HG03378 (cell line): Measurements from ENCODE around the gene EPB42.

Experiments
- ATAC-seq: cut with Tn5 transposase; IDR thresholded peaks from one replicate; pipeline ENCODE4 v1.9.1; 2021; ENCODE audit warnings: mild to moderate bottlenecking, moderate library complexity; ENCODE audit not compliant: unreplicated experiment

The EPB42 gene

DNA sequence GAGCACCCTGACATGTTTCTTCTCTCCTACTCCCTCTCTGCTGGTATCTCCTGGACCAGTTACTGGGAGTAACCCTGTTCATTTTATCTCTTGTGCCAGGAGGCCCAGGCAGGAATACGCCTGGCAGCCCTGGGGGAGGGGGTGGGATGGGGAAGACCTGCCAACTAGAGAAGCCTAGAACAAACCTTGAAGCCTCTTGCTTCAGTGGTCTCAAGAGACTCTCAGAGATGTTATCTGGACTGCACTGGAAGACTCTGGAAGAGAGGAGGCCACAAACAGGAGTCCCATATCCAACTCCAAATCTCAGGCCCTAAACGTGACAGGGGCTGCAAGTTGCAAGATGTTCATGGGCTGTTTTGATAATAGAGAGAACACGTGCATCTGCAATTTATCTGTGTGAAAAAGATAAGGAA is at the start of gene EPB42:
Gene EPB42, minus strand, starts transcription at position 28 of the 413 bp plus-strand sequence. CDS start 193 bp downstream, outside the sequence.
- ATAC-seq, result no peak

DNA sequence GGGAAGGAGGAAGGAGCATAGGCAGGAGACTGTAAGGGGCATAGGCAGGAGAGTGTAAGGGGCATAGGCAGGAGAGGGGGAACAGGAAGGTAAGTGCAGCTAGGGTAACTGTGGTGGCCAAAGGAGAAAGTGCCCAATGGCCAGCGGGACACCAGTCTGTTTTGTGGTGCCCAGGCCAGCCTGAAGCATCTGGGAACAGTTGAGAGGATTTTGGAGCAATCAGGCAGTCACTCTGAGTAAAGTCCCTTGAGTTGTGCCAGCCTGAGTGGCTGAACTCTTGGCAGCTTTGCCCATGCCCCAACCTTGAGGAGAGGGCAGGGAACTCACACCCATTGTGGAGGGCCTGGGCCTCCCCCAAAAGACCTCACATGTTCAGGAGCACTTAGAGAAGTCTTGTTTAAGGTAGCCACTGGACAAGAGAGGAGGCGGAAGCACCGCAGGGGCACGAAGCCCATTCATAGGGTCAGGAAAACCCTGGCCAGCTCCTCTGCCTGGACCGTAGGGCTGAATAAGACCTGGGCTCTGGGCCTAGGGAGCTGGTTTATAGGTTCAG is 49.4 kb upstream of the EPB42 start:
- ATAC-seq, result no peak

DNA sequence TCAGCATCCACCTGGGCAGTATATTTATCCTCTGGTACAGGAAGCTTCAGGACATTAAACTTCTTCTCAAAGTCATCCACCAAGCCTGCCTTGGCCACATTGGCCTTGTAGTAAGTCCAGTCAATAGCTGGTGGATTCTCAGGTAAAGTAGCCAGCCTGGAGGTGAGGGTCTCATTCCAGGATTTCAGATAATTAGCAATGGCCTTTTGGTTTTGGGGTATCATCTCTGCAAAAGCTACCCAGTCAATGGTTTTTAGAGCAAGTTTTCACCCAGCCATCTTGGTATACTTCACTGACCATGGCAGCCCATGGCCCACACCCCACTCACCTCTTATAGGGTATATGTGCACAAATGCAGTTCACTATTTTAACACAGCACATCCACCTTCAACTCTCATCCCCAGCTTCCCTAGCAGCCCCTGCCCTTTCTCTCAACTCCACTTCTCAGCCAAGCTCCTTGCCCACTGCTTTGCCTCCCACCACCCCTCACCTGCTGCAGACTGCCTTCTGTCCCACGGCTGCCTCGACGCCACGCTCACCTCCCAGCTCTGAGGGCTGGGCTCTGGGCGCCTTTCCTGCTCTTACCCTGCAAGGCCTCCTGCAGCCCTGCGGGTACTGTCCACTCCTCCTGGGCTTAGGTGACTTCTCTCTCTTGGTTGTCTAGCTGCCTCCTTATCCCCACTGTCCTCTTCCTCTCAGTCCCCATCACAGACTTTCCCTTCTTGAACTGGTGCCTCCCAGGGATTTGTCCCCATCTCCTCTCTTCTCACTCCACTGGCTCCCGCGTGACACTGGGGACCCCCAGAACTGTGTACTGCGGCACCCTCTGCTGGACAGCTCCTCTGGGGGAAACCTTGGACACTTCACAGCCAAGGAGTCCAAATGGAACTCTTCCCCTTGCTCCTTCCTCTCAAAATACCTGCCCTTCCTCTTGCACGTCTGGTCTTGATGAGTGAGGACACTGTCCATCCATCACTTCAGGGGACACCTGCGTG is 47.6 kb upstream of the EPB42 start:
- ATAC-seq, result no peak

DNA sequence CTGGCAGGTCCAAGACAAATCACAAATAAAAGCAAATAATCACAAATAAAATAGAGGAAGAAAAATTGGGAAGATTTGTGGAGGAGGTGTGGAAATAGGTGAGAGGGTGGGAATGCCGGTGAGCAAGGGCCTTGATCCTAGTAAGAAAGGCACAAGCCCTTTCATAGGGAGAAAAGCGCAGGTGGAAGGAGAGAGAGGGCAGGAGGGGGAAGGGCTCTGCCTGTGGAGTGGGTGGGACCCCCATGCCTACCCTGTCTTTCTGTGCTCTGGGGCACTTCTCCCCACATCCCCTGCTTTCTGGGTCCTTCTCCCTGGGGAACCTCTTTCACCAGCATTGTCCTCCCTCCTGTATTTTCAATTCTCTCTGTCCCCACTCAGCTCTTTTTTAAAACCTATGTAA is 46.6 kb upstream of the EPB42 start:
- ATAC-seq, result no peak

DNA sequence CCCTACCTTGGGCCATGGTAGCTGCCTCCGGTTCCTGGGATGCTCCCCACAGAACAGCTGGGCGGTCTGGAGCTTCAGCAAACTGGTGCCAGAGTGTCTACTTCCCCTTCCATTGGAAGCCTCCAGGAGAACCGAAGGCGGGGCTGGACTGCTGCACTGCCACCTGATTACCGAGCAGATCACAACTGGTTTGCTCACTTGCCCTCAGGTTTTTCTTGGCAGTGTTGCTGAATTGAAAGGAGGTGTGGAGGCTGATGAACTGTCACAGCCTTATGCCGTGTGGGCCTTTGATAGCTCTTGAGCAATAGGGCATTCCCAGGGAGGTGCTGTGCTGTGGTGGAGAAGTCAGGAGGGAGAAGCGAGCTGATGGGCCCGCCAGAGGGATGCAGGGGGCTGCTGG is 46.0 kb upstream of the EPB42 start, which contains the start of gene TGM5:
Gene TGM5, minus strand, starts transcription at position 95 of the 400 bp plus-strand sequence. Its CDS starts 79 bp downstream, at position 16.
- ATAC-seq, result no peak

DNA sequence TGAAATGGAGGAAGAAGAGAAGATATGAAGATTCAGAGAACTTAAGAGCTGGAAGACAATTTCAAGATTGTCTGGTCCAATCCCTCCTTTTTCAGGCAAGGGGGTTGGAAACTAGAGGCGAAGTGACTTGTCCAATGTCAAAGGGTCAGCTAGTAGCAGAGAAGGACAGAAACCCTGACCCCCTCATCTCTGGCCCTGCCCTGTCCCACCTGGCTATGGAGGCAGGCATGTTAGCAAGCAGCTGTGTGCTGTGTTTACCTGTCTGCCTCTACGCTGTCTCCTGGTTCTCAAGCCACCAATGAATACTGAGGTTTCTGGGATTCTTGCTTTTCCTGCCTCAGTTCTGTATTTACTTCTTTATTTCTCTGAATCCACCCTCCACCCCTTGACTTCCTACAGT is 45.6 kb upstream of the EPB42 start:
- ATAC-seq, result no peak

DNA sequence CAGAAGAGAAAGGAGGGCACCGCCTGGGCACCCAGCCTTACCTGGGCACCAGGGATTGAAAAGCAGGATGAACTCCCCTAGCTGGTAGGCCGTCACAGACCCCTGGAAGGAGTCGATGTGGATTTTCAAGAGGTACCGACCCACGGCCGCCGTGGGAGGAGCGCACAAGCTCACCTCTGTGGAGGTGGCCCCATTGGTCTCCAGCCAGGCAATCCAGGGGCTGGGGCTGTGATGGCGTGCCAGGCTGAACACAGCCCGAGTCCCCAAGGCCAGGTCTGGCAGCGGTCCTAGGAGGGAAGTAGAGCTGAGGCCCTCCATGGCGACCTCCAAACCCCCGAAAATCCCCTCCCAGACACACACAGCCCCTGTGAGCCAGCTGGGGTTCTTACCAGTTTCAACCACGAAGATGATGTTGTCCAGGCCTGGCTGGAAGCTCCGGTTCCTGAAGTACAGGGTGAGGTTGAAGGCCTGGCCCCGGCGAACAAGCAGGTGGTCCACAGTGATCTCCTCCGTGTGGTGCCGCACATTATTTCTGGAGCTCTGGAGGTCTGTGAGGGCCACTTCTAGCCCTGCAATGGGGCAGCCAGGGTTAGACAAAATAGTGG is 39.3 kb upstream of the EPB42 start:
- ATAC-seq, result no peak

DNA sequence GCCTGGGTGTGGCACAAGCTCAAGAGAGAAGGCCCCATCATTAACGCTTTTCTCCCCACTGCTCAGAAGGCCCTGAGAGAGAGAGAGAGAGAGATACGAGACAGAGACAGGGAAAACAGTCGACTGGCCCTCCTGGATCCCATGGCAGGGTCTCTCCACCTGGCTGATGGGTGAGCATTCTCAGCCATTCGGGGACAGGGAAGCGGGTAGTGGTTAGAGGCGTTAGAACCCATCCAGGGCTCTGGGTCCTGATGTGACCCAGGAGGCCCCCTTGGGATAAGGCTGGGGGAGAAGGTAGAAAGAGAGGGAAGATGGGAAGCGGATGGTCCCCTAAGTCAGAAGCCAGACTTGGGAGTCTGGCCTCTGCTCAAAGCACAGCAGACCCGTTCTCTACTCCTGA is 38.0 kb upstream of the EPB42 start:
- ATAC-seq, result no peak

DNA sequence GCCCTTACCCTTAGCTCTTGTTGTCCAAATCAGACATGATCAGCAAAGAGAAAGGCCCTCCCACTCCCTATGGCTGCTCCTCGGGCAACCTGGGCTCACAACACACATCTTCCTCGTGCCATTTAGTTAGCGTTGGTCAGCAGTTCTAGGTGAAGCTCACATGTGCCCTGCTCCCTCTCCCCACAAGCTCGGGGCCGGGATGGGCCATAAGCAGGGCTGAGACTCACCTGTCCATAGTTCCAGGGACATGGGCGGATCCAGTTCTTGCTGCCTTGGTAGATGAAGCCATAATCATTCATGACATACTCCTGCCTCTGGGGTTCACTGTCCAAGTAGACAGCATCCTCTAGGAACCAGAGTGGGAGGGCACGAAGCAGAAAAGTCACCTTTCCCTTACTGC is 35.5 kb upstream of the EPB42 start:
- no peak for ATAC-seq

DNA sequence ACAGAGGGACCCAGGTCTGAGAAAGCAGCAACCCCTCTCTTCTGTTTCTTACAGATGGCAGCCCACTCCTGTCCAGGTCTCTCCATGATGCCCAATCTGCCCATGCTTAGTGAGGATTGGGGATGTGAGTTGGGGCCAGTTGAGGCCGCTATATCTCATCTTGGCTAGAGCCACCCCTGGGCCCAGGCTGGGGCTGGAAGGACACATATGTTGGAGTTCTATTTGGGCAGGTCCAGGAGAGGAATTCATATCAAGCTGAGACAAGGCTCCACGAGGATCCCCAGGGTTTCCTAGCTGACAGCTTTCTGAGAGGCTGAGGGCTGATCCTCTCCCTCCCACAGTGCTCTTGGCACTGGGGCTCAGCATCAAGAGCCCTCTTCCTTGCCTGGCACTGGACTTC is 34.6 kb upstream of the EPB42 start:
- ATAC-seq, result no peak

DNA sequence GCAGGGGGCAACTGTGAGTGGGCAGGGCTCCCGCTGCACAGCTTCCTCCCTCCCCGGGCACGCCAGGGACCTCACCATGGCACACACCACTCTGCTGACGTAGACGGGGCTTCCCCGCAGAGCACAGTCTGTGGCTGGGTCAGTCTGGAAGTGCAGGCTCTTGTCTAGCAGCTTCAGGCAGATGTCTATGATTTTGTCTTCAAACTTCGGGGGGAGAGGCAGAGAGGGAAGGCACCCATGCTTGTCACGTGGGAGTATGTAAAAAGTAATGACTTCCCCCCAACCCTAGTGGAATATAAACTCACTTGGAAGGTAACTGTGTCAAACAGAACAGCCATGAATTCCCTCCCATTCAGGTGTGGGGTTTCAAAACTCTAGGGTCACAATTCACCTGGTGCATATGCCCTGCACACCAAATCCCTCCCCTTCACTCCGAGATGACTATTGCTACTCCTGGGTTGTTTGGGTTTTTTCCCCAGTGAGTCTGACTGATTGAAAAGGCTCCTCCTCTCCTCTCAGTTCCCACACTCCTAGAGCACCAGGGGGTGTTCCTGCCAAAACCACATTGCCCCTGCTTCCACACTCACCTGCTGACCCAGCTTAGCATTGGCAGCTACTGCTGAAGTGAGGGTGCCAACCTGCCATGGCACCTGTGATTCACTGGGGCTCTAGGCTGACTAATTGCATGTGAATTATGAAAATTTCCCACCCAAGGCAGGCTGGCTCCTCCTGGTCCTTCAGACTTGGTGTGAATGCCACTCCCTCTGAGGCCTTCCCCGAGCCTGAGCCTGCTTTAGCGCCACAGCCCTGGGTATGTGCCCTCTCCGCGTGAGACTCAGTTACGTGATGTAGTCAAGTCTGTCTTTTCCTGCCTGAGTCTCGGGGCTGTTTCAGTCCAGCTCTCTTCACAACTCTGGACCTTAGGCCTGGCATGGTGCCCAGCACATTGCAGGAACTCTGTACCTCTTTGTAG is 32.9 kb upstream of the EPB42 start:
- no peak for ATAC-seq

DNA sequence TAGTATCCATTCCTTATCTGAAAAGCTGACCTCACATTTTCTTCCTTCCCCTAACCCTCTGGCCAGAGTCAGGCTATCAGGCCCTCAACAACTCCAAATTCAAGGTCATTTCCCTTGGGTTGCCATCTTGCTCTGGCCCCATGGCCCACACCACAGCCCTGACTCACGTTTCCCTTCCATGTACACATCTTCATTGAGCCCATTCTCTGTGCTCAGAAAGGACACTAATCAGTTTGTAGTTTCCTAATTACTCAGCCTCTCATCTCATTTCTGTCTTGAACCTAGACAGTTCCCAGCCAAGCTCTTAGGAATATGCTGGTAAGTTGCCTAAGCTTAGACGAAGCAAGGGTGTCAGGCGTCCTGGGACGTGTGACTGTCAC is 31.0 kb upstream of the EPB42 start:
- ATAC-seq, result no peak

DNA sequence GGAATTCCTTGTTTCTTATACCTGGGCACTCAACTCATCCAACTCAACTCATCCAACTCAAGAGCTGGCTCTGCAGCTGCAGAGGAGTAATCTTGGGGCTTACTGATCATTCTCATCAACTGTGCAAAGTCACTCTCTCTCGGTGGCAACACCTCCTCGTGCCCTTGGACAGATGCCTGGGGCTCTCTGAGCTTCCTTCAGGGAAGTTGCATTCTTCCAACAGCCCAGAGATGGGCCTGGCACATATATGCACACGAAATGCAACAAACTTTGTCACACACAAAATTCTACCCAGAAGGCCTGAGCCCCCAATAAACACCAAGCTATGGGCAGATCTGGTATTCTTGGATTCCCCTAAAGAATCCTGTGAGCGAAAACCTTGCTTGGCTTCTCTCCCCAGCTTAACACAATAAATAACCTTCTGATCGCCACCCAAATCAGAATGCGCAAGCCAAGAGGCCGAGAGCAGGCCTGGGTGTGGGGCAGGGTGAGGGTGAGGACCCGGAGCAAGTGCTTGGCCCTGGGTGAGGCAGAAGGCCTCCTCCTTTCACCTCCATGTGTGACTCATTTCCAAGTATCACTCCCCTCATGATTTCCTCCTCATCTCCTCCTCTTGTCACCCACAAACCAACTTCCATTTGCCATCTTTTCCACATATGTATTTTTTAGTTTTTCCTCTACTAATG is 30.5 kb upstream of the EPB42 start:
- ATAC-seq, result no peak

DNA sequence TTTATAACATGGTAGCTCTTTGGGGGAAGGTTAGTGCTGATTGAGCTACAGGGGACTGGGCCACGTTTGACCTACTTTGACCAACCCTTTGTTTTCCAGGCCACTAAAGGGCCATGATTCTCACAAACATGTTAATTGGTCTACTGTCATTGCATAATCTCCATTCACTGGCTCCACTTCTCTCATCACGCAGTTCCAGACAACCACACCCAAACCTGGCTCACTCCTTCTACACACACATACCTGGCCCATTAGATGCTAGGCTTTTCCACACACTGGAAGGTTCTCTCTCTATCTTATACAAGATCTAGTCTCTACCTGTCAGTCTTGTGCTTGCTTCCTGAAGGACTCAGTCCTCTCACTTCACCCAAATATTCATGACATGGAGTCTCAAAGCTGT is 30.0 kb upstream of the EPB42 start:
- ATAC-seq, result no peak

DNA sequence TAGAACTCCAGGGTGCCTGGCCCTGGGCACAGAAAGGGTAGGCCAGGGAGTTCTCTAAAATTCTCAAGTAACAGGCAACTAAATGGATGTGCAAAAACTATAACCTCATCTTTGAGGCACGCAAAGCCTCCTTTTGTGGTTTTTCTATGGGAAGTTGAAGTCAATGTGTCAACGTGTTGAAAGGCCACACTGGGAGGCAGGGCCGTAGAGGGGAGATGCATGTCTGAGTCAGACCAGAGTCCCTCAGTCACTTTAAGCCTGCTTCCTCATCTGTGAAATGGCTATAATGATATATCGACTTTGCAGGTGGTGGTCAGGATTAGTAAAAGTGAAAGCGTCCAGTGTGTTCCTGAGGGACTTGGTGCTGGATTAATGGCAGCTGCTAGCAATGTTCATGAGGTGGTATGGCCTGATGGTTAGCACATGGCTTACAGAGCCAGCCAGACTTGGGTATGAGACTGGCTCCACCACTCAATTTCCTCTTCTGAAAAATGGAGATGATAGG is 28.9 kb upstream of the EPB42 start:
- ATAC-seq, result no peak

DNA sequence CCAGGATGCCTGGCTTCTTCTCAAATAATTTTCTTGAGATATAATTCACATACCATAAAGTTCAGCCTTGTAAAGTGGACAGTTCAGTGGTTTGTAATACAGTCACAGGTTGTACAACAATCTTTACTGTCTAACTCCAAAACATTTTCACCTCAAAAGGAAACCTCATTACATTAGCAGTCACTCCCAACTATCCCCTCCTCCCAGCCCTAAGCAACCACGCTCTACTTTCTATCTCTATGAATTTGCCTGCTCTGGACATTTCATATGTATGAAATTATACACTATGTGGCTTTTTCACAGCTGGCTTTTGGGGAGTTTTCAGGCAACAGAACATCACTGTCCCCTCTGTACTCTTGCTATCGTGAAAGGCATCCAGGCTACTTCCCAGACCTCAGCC is 28.4 kb upstream of the EPB42 start:
- no peak for ATAC-seq

DNA sequence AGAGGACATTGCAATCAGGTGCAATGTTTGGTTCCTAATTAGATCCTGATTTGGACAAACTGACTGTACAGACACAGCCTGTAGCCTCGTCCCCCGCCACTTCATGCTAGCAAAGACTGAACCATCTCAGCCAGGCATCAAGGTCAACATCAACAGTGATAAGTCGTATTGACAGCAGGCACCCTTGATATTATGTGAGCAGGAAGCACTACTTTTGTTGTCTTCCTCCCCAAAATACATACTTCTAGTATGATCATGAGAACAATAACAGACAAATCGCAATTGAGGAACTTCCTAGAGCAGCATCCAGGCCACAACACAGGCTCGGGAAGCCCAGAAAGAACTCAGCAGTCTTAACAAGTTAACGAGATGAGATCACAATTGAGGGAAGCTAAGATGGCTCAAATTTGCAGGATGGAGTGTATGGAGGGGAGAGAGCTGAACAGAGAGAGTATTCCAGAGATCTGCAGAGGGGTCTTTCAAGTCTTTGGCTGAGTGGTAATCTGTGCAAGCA is 25.5 kb upstream of the EPB42 start:
- ATAC-seq, result no peak

DNA sequence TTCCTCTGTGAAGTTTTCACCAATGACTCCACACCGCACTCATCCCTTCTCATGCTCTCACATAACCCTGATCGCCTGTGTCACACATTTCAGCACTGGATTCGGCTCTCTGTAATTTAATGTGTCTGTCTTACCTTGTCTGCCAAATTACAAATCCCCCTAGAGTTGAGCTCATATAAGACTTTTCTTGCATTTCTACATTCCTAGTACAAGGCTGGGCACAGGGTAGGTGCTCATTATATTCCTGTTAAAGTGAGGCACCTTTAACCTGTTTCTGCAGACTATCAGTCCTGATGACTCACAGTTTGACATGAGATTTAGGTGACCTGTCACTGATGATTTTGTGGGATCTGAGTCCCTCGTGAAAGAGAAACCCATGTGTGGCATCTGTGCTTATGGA is 23.3 kb upstream of the EPB42 start:
- no peak for ATAC-seq

DNA sequence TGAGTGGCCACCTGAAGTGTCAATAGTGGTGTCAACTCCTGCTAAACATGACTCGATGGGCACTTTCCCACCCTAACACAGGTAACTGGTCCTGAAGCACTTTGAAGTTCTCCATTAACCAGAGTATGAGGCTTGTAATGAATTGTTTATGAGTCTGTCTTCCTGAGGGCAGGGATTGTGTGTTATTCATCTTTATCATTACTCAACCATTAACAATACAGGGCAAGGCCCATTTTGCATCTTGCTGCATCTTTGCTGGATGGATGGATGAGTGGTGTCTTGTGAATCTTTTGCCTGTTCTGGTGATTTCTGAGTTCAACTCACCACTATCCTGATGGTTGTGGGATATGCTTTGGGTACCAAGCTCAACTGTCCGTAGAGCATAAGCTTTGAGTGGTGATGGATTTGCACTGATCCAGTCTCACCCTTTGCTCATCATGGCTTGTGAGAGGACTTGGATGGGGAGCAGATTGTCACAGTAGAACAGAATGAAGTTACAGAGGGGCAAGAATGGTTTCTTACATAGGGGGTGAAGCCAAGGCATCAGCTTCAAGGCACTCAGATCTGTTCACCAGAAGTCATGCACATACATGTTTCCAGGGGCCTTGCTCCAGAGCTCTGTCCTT is 22.3 kb upstream of the EPB42 start:
- ATAC-seq, result no peak
